ENCODE measurements around the gene CHRM1.
A peak's percentile ranks its signal among the peaks of the same experiment; 100 is the strongest.

The CHRM1 gene

GRCh38 chr11:62925745-62926679 is 4.8 kb upstream of the CHRM1 start:
- no peak for DNase-seq (ENCODE audit: low read depth)

GRCh38 chr11:62925308-62925707 is 4.1 kb upstream of the CHRM1 start:
- no peak for DNase-seq (ENCODE audit: low read depth)

DNA sequence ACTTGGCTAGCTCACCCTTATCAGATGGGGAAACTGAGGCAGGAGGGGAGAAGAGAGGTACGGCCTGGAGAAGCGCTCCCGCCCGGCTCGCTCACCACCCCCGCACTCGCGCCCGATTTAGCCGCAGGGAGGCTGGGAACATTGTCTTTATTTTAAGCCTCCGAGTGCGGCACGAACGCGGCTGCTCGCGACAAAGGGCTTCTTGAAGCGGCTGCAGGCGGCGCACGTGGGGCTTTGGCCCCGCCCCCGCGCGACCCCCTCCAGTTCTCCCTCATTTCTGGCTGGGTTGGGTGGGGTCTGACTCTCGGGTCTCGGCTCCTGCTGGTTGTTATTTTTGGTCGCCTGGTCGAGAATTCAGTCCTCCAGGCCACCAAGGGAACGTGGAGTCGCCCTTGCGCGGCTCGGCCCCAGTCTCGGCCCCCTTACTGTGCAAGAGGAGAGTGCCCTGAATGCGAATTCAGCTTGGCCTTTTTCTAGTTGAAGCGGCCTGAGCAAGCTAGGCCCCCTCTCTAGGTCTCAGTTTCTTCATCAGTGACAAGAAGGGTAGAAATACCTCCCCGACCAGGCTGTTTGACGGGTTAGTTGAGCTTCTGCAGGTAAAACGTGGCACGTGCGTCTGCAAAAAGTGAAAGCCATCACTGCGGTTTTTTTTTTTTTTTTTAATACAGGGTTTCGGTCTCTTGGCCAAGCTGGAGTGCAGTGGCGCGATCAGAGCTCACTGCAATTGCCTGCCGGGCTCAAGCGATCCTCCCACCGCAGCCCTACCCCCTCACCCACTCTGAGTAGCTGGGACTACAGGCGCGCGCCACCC is 2.6 kb upstream of the CHRM1 start:
- no peak for DNase-seq (ENCODE audit: low read depth)

DNA sequence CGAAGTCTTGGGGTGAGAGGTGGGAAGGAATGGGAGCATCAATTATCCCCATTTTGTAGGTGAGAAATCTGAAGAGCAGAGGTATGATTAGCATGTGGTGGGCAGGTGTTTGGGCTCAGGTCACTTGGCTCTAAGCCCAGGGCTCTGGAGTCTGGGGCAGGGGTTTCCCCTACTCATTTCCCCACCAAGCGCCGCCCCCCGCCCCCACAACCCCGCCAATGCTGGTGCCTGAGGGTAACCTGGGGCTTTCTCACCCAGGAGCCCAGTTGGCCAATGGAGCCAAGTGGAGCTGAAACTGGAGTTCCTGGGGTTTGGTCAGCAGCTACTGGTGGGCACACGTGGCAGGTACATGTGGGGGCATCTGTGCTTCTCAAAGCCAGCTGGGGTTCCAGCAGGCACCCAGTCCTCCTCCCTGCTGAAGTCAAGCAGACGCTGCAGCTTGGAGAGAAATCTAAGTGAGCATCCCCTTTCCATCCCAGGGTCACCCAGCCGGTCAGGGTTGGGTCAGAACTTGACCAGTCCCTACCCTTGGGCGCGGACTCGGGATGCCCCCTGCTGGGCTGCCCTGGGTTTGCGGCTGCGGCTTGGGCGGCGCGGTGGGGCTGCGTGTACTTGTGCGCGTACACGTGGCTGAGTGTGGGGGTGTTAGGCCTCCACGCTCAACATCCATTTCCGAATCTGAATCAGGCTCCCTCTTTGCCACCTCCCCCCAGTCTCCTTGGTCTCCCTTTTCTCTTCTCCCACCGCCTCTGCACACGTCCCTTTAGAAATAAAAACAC is 1.7 kb upstream of the CHRM1 start:
- no peak for DNase-seq (ENCODE audit: low read depth)

GRCh38 chr11:62922189-62922589 is 1.0 kb upstream of the CHRM1 start:
- no peak for DNase-seq (ENCODE audit: low read depth)

DNA sequence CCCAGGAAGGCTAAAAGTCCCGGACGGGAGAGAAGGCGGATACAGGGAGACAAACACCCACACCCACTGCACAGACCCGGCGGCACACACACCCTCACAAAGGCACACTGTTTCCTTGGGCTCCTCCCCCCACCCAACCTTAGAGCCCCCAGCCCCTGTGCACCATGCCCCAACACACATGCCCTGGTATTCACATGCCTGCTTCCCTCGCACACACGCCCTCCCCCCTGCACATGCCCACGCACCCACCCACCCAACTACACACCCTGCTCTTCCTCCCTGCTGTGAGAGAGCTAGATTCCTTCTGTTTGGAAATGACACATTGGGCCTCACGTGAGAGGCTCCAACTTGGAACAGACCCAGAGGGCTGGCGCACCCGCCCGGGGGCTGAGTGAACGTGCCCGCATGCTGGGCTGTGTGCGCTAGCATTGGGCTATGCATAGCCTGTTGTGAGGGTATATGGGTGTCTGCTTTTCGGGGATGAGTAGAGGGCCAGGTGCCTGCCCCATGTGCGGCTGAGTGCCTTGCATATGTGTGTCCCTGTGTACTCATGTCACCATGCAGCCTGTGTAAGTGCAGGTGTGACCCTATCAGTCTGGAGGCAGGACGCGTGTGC is 518 bp upstream of the CHRM1 start:
- peak; percentile 47 for DNase-seq (ENCODE audit: low read depth)

- no peak for DNase-seq (ENCODE audit: low read depth)
These were observed 1.1 kb downstream of the CHRM1 start for GRCh38 chr11:62919898-62920640.

GRCh38 chr11:62919476-62919875 is 1.7 kb downstream of the CHRM1 start:
- no peak for DNase-seq (ENCODE audit: low read depth)

DNA sequence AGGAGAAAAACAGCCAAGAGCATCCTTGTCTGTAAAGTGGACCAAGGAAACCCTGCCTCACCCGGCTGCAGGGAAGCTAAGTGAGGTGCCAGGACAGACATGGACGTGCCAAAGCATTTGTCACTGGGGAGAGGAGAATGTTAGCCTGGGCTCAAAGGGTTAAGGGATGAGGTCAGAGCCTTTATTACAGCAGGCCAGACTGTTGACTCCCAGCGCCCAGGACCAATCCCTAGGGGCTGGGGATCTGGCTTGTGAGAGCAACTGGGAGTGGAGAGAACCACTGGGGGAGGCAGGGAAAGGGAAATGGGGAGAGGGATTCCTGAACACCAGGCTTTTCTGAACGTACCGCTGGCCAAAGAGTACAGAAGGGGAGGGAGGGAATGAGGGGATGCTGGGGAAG is 2.6 kb downstream of the CHRM1 start:
- DNase-seq (ENCODE audit: low read depth): no peak

GRCh38 chr11:62917906-62918502 is 3.2 kb downstream of the CHRM1 start:
- DNase-seq (ENCODE audit: low read depth): no peak

DNA sequence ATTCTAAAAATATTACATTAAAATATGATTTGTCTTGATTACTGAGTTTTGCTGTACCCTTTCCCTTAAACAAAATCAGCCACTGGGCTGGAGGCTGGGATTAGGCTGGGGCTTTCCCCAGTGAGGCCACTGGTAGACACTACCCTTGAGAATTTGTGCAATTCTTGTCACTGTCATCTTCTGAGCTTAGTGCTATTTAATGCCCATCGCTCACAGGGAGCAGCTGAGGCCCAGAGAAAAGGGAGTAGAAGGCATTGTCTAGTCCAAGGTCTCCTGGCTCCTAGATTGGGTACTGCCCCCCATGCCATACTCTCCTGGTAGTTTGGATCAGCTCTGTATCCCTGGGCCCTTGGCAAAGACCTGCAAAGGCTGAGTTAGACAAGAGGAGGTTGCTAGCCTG is 6.7 kb downstream of the CHRM1 start:
- DNase-seq (ENCODE audit: low read depth): no peak

DNA sequence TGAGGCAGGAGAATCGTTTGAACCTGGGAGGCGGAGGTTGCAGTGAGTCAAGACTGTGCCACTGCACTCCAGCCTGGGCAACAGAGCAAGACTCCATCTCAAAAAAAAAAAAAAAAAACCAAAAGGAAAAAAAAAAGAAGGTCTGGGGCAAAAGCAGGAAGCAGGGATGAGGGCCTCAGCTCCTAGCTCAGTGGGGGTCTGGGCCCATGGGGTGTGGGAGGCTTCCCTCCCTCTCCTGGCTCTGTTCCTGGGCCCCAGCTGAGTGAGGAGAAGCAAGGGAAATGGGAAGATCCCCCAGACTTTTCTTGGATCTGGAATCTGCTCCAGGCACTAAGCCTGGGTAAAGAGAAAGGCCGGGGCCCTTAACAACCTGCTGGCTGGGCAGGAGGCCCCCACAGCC is 8.9 kb downstream of the CHRM1 start:
- no peak for DNase-seq (ENCODE audit: low read depth)

DNA sequence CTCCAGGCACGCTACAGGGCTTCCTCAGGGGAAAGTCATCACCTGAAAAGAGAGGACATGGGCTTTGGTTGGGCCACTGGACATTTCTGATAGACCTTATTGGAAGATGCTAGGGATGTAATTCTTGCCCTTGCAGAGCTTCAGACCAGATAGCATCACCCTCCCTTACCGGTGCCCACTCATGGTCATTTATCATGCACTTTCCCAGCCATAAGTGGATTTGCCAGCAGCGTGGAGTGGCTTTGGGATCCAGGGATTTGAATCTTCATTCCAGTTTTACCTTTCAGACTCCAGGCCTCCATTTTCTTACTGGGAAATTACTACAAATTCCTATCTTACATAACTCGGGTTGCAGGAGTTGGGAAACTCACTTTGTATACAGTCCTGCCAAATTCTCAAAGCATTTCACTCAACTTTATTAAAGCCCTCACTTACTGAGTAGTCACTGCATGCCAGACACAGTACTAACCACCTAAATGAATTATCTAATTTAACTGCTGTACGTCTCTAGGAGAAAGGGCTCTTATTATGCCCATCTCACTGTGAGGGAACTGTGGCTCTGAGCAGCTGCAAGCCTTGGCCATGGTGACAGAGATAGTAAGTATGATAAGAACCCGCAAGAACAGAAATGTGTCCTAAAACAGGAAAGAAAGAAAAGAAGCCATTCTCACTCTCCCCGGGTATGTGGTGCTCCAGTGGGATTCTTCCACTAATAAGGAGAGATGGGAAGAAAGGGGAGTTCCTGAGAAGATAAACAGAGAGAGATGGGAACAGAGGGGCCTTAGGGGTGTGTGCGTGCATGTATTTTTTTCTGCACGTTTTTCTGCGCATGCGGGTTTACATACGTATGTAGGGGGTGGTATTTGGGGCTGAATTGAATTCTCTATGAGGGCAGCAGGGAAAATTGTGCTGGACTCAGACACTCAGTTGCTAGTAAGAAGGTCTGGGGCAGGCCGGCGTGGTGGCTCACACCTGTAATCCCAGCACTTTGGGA is 9.7 kb downstream of the CHRM1 start:
- DNase-seq (ENCODE audit: low read depth): peak; percentile 30

- DNase-seq (ENCODE audit: low read depth): no peak
These were observed 10.9 kb downstream of the CHRM1 start for GRCh38 chr11:62910141-62910882.

GRCh38 chr11:62909107-62909894 is 11.9 kb downstream of the CHRM1 start:
- DNase-seq (ENCODE audit: low read depth): peak; percentile 78

- no peak for DNase-seq (ENCODE audit: low read depth)
These were observed 12.6 kb downstream of the CHRM1 start for GRCh38 chr11:62908468-62909072.

GRCh38 chr11:62905927-62906531 is 15.1 kb downstream of the CHRM1 start:
- peak; percentile 79 for DNase-seq (ENCODE audit: low read depth)
